Testis (tissue), 2 donors: Measurements from ENCODE around the gene LAMA1.

Experiments
- CTCF ChIP-seq, 3 experiments: fragments of 450-650 bp in 2 of 3; fragments of 200-600 bp in 1 of 3; sonication (generic) in 1 of 3; IDR thresholded peaks; one replicate each; pipeline ENCODE4 v1.5.1; 2016 to 2019; ENCODE audit warnings: antibody characterized with exemption in 3 of 3, mild to moderate bottlenecking in 2 of 3, moderate library complexity in 1 of 3
- POLR2A ChIP-seq: fragments of 450-650 bp; IDR thresholded peaks from one replicate; pipeline ENCODE4 v1.6.1; 2017; ENCODE audit warnings: antibody characterized with exemption, mild to moderate bottlenecking, moderate library complexity

- TF ChIP-seq CTCF (IDR thresholded peaks at IDR 0.05) (no peak), POLR2A (no peak)
Observed at GRCh38 chr18:6901286-6901926, 216.2 kb downstream of the LAMA1 start.
